ENCODE data around the gene GTF2H2C. TPM values are rescaled to one million over a fixed set of nuclear protein-coding genes. Genes with fewer than 3 reads are reported as not detected.

The GTF2H2C gene
- total RNA-seq, 5 donors from 2014 or later (not counting 1 experiment from before 2014, with no cell fraction given): 27.8 to 46.6 (median 35.1) TPM

- Mint-ChIP-seq H3K4me1 (no peaks in the 10 kb centered on the region), H3K4me3 (no peak overlapping the region), H3K9me3 (no peaks in the 10 kb centered on the region), H3K27me3 (peaks cover 8 to 9% of the 10 kb centered on the region in 2 donors), H3K27ac (no peak overlapping the region), H3K36me3 (no peaks in the 10 kb centered on the region)
- H3K9me3 ChIP-seq: no peaks in the 10 kb centered on the region
- H3K27me3 ChIP-seq (replicated peaks in 1 of 2; ENCODE audit: control insufficient read depth in 2 of 2, extremely low read depth in 1 of 2, insufficient read depth in 2 of 2, low read length in 1 of 2): peaks cover 0 to 8% of the 10 kb centered on the region in 2 experiments
- CTCF ChIA-PET: no interaction called here
- DNase-seq (no peak), ATAC-seq (replicated peaks in 1 of 4) (no peak)
- H3K36me3 ChIP-seq (ENCODE audit: control insufficient read depth in 2 of 2, extremely low read depth in 1 of 2, insufficient read depth in 1 of 2, low read length in 1 of 2): no peaks in the 10 kb centered on the region
- no peaks in the 10 kb centered on the region for H3K4me1 ChIP-seq (ENCODE audit: control insufficient read depth in 1 of 2, extremely low read depth in 1 of 2, insufficient read depth in 2 of 2, low read length in 2 of 2)
- WGBS (ENCODE audit: insufficient coverage): no CpG with 5 or more reads among the region's 3 CpGs
- no peak overlapping the region for H3K4me3 ChIP-seq (ENCODE audit: control insufficient read depth in 1 of 2, extremely low read depth in 1 of 2, low read length in 1 of 2)
- POLR2A ChIA-PET: no interaction called here
- H3K27ac ChIP-seq (ENCODE audit: low read length): no peak overlapping the region
Observed at GRCh38 chr5:69522035-69522434, 38.0 kb upstream of the GTF2H2C start.

DNA sequence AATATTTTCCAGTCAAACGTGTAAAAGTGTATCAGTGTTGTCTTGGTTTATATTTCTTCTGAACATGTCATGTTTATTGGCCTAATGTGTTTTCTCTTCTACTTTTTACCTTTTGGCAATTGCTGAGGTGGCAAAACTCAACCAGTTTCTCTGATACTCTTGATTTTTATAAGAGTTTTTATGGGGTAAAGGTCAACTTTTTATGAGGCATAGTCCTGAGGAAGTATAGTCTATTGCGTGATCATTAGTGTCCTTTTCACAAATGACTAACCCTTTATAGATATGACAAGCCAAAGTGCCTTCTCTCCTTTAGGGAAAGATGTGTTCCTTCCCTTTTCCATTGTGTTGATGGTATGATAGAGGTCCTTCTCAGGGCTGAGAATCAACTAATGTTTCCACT is 34.5 kb upstream of the GTF2H2C start:
- Histone ChIP-seq H3K27me3 (replicated peaks in 1 of 2; ENCODE audit: control insufficient read depth in 2 of 2, extremely low read depth in 1 of 2, insufficient read depth in 2 of 2, low read length in 1 of 2) (peaks cover 0 to 8% of the 10 kb centered on the region in 2 experiments), H3K4me1 (ENCODE audit: control insufficient read depth in 1 of 2, extremely low read depth in 1 of 2, insufficient read depth in 2 of 2, low read length in 2 of 2) (no peaks in the 10 kb centered on the region), H3K36me3 (ENCODE audit: control insufficient read depth in 2 of 2, extremely low read depth in 1 of 2, insufficient read depth in 1 of 2, low read length in 1 of 2) (no peaks in the 10 kb centered on the region), H3K27ac (ENCODE audit: low read length) (no peak overlapping the region), H3K4me3 (ENCODE audit: control insufficient read depth in 1 of 2, extremely low read depth in 1 of 2, low read length in 1 of 2) (no peak overlapping the region), H3K9me3 (no peaks in the 10 kb centered on the region)
- H3K36me3 Mint-ChIP-seq: no peaks in the 10 kb centered on the region
- H3K27me3 Mint-ChIP-seq: peaks cover 7 to 17% of the 10 kb centered on the region in 2 donors
- ATAC-seq (replicated peaks in 1 of 4) (no peak), DNase-seq (no peak)
- no CpG with 5 or more reads among the region's 2 CpGs for WGBS (ENCODE audit: insufficient coverage)
- no peak overlapping the region for H3K27ac Mint-ChIP-seq
- H3K4me1 Mint-ChIP-seq: no peaks in the 10 kb centered on the region
- CTCF ChIA-PET: no interaction called here
- H3K4me3 Mint-ChIP-seq: no peak overlapping the region
- H3K9me3 Mint-ChIP-seq: no peaks in the 10 kb centered on the region
- POLR2A ChIA-PET: no interaction called here

- H3K27me3 ChIP-seq (replicated peaks in 1 of 2; ENCODE audit: control insufficient read depth in 2 of 2, extremely low read depth in 1 of 2, insufficient read depth in 2 of 2, low read length in 1 of 2): peaks cover 0 to 8% of the 10 kb centered on the region in 2 experiments
- no peaks in the 10 kb centered on the region for H3K36me3 Mint-ChIP-seq
- CTCF ChIA-PET: no interaction called here
- no peaks in the 10 kb centered on the region for H3K4me1 Mint-ChIP-seq
- H3K27ac ChIP-seq (ENCODE audit: low read length): no peak overlapping the region
- no peaks in the 10 kb centered on the region for H3K9me3 ChIP-seq
- H3K4me3 ChIP-seq (ENCODE audit: control insufficient read depth in 1 of 2, extremely low read depth in 1 of 2, low read length in 1 of 2): no peak overlapping the region
- H3K4me1 ChIP-seq (ENCODE audit: control insufficient read depth in 1 of 2, extremely low read depth in 1 of 2, insufficient read depth in 2 of 2, low read length in 2 of 2): no peaks in the 10 kb centered on the region
- H3K9me3 Mint-ChIP-seq: no peaks in the 10 kb centered on the region
- H3K36me3 ChIP-seq (ENCODE audit: control insufficient read depth in 2 of 2, extremely low read depth in 1 of 2, insufficient read depth in 1 of 2, low read length in 1 of 2): no peaks in the 10 kb centered on the region
- no peak overlapping the region for H3K27ac Mint-ChIP-seq
- H3K27me3 Mint-ChIP-seq: peaks cover 12 to 22% of the 10 kb centered on the region in 2 donors
- WGBS (ENCODE audit: insufficient coverage): 100% methylated on average over 2 of the region's 9 CpGs
- POLR2A ChIA-PET: no interaction called here
- no peak for DNase-seq
- no peak overlapping the region for H3K4me3 Mint-ChIP-seq
- no peak for ATAC-seq (replicated peaks in 1 of 4)
Observed at GRCh38 chr5:69526660-69527059, 33.3 kb upstream of the GTF2H2C start.

GRCh38 chr5:69527128-69527770 is 32.7 kb upstream of the GTF2H2C start:
- no peaks in the 10 kb centered on the region for H3K4me1 ChIP-seq (ENCODE audit: control insufficient read depth in 1 of 2, extremely low read depth in 1 of 2, insufficient read depth in 2 of 2, low read length in 2 of 2)
- ChIA-PET CTCF (no interaction called here), POLR2A (no interaction called here)
- Mint-ChIP-seq H3K9me3 (no peaks in the 10 kb centered on the region), H3K27me3 (peaks cover 12 to 22% of the 10 kb centered on the region in 2 donors), H3K27ac (no peak overlapping the region), H3K4me1 (no peaks in the 10 kb centered on the region), H3K36me3 (no peaks in the 10 kb centered on the region), H3K4me3 (no peak overlapping the region)
- no peak overlapping the region for H3K27ac ChIP-seq (ENCODE audit: low read length)
- H3K36me3 ChIP-seq (ENCODE audit: control insufficient read depth in 2 of 2, extremely low read depth in 1 of 2, insufficient read depth in 1 of 2, low read length in 1 of 2): no peaks in the 10 kb centered on the region
- peaks cover 0 to 8% of the 10 kb centered on the region in 2 experiments for H3K27me3 ChIP-seq (replicated peaks in 1 of 2; ENCODE audit: control insufficient read depth in 2 of 2, extremely low read depth in 1 of 2, insufficient read depth in 2 of 2, low read length in 1 of 2)
- WGBS (ENCODE audit: insufficient coverage): 87% methylated on average over 7 of the region's 7 CpGs
- H3K9me3 ChIP-seq: no peaks in the 10 kb centered on the region
- no peak overlapping the region for H3K4me3 ChIP-seq (ENCODE audit: control insufficient read depth in 1 of 2, extremely low read depth in 1 of 2, low read length in 1 of 2)
- ATAC-seq (replicated peaks in 1 of 4) (no peak), DNase-seq (no peak)

GRCh38 chr5:69528035-69528434 is 32.0 kb upstream of the GTF2H2C start:
- Histone ChIP-seq H3K27ac (ENCODE audit: low read length) (no peak overlapping the region), H3K4me1 (ENCODE audit: control insufficient read depth in 1 of 2, extremely low read depth in 1 of 2, insufficient read depth in 2 of 2, low read length in 2 of 2) (no peaks in the 10 kb centered on the region), H3K4me3 (ENCODE audit: control insufficient read depth in 1 of 2, extremely low read depth in 1 of 2, low read length in 1 of 2) (no peak overlapping the region), H3K27me3 (replicated peaks in 1 of 2; ENCODE audit: control insufficient read depth in 2 of 2, extremely low read depth in 1 of 2, insufficient read depth in 2 of 2, low read length in 1 of 2) (peaks cover 0 to 6% of the 10 kb centered on the region in 2 experiments), H3K9me3 (no peaks in the 10 kb centered on the region), H3K36me3 (ENCODE audit: control insufficient read depth in 2 of 2, extremely low read depth in 1 of 2, insufficient read depth in 1 of 2, low read length in 1 of 2) (no peaks in the 10 kb centered on the region)
- DNase-seq (no peak), ATAC-seq (replicated peaks in 1 of 4) (no peak)
- no peaks in the 10 kb centered on the region for H3K36me3 Mint-ChIP-seq
- WGBS (ENCODE audit: insufficient coverage): 68% methylated on average over 3 of the region's 5 CpGs
- no peaks in the 10 kb centered on the region for H3K4me1 Mint-ChIP-seq
- no peak overlapping the region for H3K27ac Mint-ChIP-seq
- H3K4me3 Mint-ChIP-seq: no peak overlapping the region
- CTCF ChIA-PET: no interaction called here
- H3K9me3 Mint-ChIP-seq: no peaks in the 10 kb centered on the region
- H3K27me3 Mint-ChIP-seq: peaks cover 12 to 22% of the 10 kb centered on the region in 2 donors
- POLR2A ChIA-PET: interaction anchor here in 1 of 2 donors (0.7 kb wide), 1 partner anchor 10 kb away, joined by 3 read pairs; no protein-coding TSS in a partner anchor

GRCh38 chr5:69528609-69529008 is 31.4 kb upstream of the GTF2H2C start:
- no peak overlapping the region for H3K27ac Mint-ChIP-seq
- no peak for DNase-seq
- H3K4me1 Mint-ChIP-seq: no peaks in the 10 kb centered on the region
- H3K27me3 ChIP-seq (replicated peaks in 1 of 2; ENCODE audit: control insufficient read depth in 2 of 2, extremely low read depth in 1 of 2, insufficient read depth in 2 of 2, low read length in 1 of 2): peaks cover 0 to 6% of the 10 kb centered on the region in 2 experiments
- no peaks in the 10 kb centered on the region for H3K9me3 ChIP-seq
- ChIA-PET POLR2A (interaction anchor here in 1 of 2 donors (0.7 kb wide), 1 partner anchor 10 kb away, joined by 3 read pairs; no protein-coding TSS in a partner anchor), CTCF (no interaction called here)
- H3K9me3 Mint-ChIP-seq: no peaks in the 10 kb centered on the region
- WGBS (ENCODE audit: insufficient coverage): no CpG with 5 or more reads among the region's 4 CpGs
- H3K27ac ChIP-seq (ENCODE audit: low read length): no peak overlapping the region
- peaks cover 12 to 22% of the 10 kb centered on the region in 2 donors for H3K27me3 Mint-ChIP-seq
- H3K36me3 ChIP-seq (ENCODE audit: control insufficient read depth in 2 of 2, extremely low read depth in 1 of 2, insufficient read depth in 1 of 2, low read length in 1 of 2): no peaks in the 10 kb centered on the region
- H3K4me3 Mint-ChIP-seq: no peak overlapping the region
- H3K36me3 Mint-ChIP-seq: no peaks in the 10 kb centered on the region
- no peaks in the 10 kb centered on the region for H3K4me1 ChIP-seq (ENCODE audit: control insufficient read depth in 1 of 2, extremely low read depth in 1 of 2, insufficient read depth in 2 of 2, low read length in 2 of 2)
- no peak for ATAC-seq (replicated peaks in 1 of 4)
- no peak overlapping the region for H3K4me3 ChIP-seq (ENCODE audit: control insufficient read depth in 1 of 2, extremely low read depth in 1 of 2, low read length in 1 of 2)

All from T-cell (primary cell).